Vagina (tissue), 2 donors: ENCODE results near the gene NELFA.

Source experiments
- CTCF ChIP-seq, 3 experiments: fragments of 450-650 bp in 2 of 3; fragments of 200-600 bp in 1 of 3; sonication (generic) in 1 of 3; IDR thresholded peaks; one replicate each; pipeline ENCODE4 v1.5.1; 2017 to 2019; ENCODE audit warnings: antibody characterized with exemption in 3 of 3, mild to moderate bottlenecking in 2 of 3, moderate library complexity in 2 of 3
- POLR2A ChIP-seq, 2 donors: fragments of 450-650 bp; IDR thresholded peaks; one replicate each; pipeline ENCODE4 v1.6.1; 2017; ENCODE audit warnings: antibody characterized with exemption in 2 of 2, mild to moderate bottlenecking in 2 of 2, moderate library complexity in 2 of 2
- POLR2AphosphoS5 ChIP-seq, 2 donors: sonication (generic); formaldehyde crosslinking; IDR thresholded peaks; one replicate each; pipeline ENCODE4 v1.9.0; 2017; ENCODE audit warnings: antibody characterized with exemption in 2 of 2, mild to moderate bottlenecking in 2 of 2, low read depth in 1 of 2; ENCODE audit not compliant: insufficient read depth in 1 of 2

- TF ChIP-seq CTCF (IDR thresholded peaks at IDR 0.05) (no peak), POLR2A (IDR thresholded peaks at IDR 0.05) (no peak), POLR2AphosphoS5 (IDR thresholded peaks at IDR 0.05; ENCODE audit: insufficient read depth in 1 of 2, low read depth in 1 of 2) (no peak)
Observed at GRCh38 chr4:1987721-1988326, 20.9 kb downstream of the NELFA start.
